Measurements from ENCODE around the gene TSR3. TPM values are rescaled to one million over a fixed set of nuclear protein-coding genes. Genes with fewer than 3 reads are reported as not detected.

The TSR3 gene
- total RNA-seq, 1 experiment from 2014 or later, result 52.7 TPM

- ATAC-seq (no peak), DNase-seq (ENCODE audit: low read depth, low spot score) (no peak)
- TF ChIP-seq EGR1 (IDR thresholded peaks at IDR 0.05; ENCODE audit: low read depth), result no peak
- TF ChIP-seq ELF1 (IDR thresholded peaks at IDR 0.05; ENCODE audit: borderline replicate concordance, low read depth), result no peak
- no peak for TF ChIP-seq CTCF (IDR thresholded peaks at IDR 0.05 in 2 of 3, conservative IDR thresholded peaks at IDR 0.05 in 1 of 3; ENCODE audit: borderline replicate concordance in 1 of 3, insufficient read depth in 1 of 3, low read depth in 2 of 3, low read length in 2 of 3)
- TF ChIP-seq ATF3 (IDR thresholded peaks at IDR 0.05), result no peak
- no peak for TF ChIP-seq CBX3 (IDR thresholded peaks at IDR 0.05; ENCODE audit: low read depth)
- TF ChIP-seq ZNF274 (IDR thresholded peaks at IDR 0.05; ENCODE audit: low read depth, low read length), result no peak
- no peak for TF ChIP-seq EZH2 (IDR thresholded peaks at IDR 0.05)
- no peak for TF ChIP-seq CEBPB (IDR thresholded peaks at IDR 0.05; ENCODE audit: low read depth)
- TF ChIP-seq SP1 (IDR thresholded peaks at IDR 0.05; ENCODE audit: low read depth), result no peak
- Histone ChIP-seq H3K9ac (ENCODE audit: low read length) (no peak overlapping the region), H3K79me2 (ENCODE audit: insufficient read depth, low read length) (no peaks in the 10 kb centered on the region), H3K27me3 (ENCODE audit: insufficient read depth, low read length) (no peaks in the 10 kb centered on the region), H3K9me3 (ENCODE audit: control insufficient read depth in 1 of 2, insufficient read depth in 1 of 2, low read depth in 1 of 2, low read length in 2 of 2) (no peaks in the 10 kb centered on the region; a peak in 1 of 4 replicates), H3K4me2 (ENCODE audit: low read length) (no peak overlapping the region), H4K20me1 (ENCODE audit: insufficient read depth) (peaks cover 4% of the 10 kb centered on the region; the same call in 1 of the 2 replicates), H2AFZ (ENCODE audit: low read depth, low read length, poor library complexity, severe bottlenecking) (no peak overlapping the region), H3K4me3 (replicated peaks in 1 of 2; ENCODE audit: low read depth in 1 of 2, low read length in 2 of 2) (no peak overlapping the region), H3K4me1 (ENCODE audit: control insufficient read depth in 1 of 2, insufficient read depth in 2 of 2, low read length in 2 of 2) (peaks cover 3% of the 10 kb centered on the region in 2 experiments; a peak in 3 of 4 replicates), H3K27ac (ENCODE audit: low read depth, low read length) (no peak overlapping the region), H3K9me2 (ENCODE audit: insufficient read depth) (no peaks in the 10 kb centered on the region), H3K36me3 (ENCODE audit: control insufficient read depth in 1 of 2, insufficient read depth in 2 of 2, low read length in 2 of 2) (peaks cover 8 to 16% of the 10 kb centered on the region in 2 experiments; a peak in 3 of 4 replicates)
- no TSS peak for BruUV-seq (replicated peaks)
- POLR2A ChIA-PET, result no interaction called here
- intact Hi-C loops (cut with micrococcal nuclease), result no loop called here
- CTCF ChIA-PET, result no interaction called here
- RAD21 ChIA-PET (ENCODE audit: low non-redundant PET in 1 of 2, low total read pairs in 2 of 2, uncharacterized antibody in 2 of 2, unreplicated experiment in 2 of 2), result no interaction called here
These were observed 25.3 kb downstream of the TSR3 start for GRCh38 chr16:1326391-1326790.
